ENCODE measurements around the gene MYH6. TPM values are rescaled to one million over a fixed set of nuclear protein-coding genes. Genes with fewer than 3 reads are reported as not detected.

MYH6 gene
- total and polyA plus RNA-seq, 2 experiments from 2014 or later: 2,795 to 8,484 TPM

DNA sequence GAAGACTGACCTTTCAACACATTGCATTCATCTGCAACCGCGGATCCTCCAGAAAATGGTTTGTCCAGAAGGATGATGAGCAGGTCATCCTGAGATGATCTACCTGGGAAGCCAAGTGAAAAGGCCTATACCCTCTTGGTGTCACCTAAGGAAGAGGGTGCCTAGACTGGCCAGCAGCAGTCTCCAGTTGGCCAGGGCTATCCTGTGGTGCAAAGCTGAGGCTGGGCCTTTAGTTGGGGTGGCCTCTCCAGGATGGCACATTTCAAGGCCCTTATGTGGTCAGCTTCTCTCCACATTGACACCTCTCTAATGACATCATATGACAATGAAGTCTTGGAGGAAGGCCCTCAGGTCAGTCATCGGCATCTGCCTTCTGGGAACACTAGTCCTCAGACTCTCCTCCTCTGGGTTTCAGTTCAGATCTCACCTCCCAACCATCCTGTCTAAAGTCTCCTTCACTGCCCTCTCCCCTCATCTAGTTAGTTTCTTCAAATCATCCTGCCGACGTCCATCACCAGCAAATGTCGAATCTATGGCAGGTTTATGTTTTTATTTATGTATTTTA, 52.1 kb downstream of the MYH6 start:
- Histone ChIP-seq H3K4me1 (ENCODE audit: low read depth) (no peaks in the 10 kb centered on the region), H3K4me3 (no peak overlapping the region)
- no peak for DNase-seq (ENCODE audit: low read depth in 1 of 2, low spot score in 1 of 2)

DNA sequence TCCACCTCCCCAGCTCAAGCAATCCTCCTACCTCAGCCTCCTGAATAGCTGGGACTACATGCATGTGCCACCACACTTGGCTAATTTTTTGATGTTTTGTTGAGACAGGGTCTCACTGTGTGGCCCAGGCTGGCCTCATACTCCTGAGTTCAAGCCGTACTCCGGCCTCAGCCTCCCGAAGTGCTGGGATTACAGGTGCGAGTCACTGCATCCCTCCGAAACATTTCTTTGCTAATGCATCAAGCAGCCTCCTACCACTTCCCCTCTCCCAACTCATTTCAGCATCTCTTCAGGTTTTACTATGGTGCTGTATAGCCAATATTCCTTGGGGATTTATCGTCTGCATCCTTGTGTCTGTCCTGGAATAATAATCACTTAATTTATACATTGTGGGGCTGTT, 53.1 kb downstream of the MYH6 start:
- no peak for DNase-seq (ENCODE audit: low read depth in 1 of 2, low spot score in 1 of 2)

More for the DNA sequence above, 52.1 kb downstream of the MYH6 start:
- Histone ChIP-seq H3K36me3 (no peaks in the 10 kb centered on the region), H3K27ac (no peak overlapping the region), H3K27me3 (peaks cover 4% of the 10 kb centered on the region), H3K9me3 (ENCODE audit: low read depth) (no peaks in the 10 kb centered on the region)
- no peak for TF ChIP-seq CTCF (IDR thresholded peaks at IDR 0.05; ENCODE audit: low read depth, low read length)

GRCh38 chr14:23353433-23353780, 54.7 kb downstream of the MYH6 start:
- Histone ChIP-seq H3K27me3 (peaks cover 4% of the 10 kb centered on the region), H3K4me3 (no peak overlapping the region), H3K4me1 (ENCODE audit: low read depth) (no peaks in the 10 kb centered on the region), H3K9me3 (ENCODE audit: low read depth) (no peaks in the 10 kb centered on the region), H3K27ac (no peak overlapping the region), H3K36me3 (no peaks in the 10 kb centered on the region)
- DNase-seq (ENCODE audit: low read depth in 1 of 2, low spot score in 1 of 2): no peak
- TF ChIP-seq CTCF (IDR thresholded peaks at IDR 0.05; ENCODE audit: low read depth, low read length): no peak

More for the DNA sequence above, 53.1 kb downstream of the MYH6 start:
- H3K27me3 ChIP-seq: peaks cover 4% of the 10 kb centered on the region
- H3K4me1 ChIP-seq (ENCODE audit: low read depth): no peaks in the 10 kb centered on the region
- H3K36me3 ChIP-seq: no peaks in the 10 kb centered on the region
- no peak overlapping the region for H3K27ac ChIP-seq
- no peak for TF ChIP-seq CTCF (IDR thresholded peaks at IDR 0.05; ENCODE audit: low read depth, low read length)
- H3K9me3 ChIP-seq (ENCODE audit: low read depth): no peaks in the 10 kb centered on the region
- no peak overlapping the region for H3K4me3 ChIP-seq

- no peak for TF ChIP-seq CTCF (IDR thresholded peaks at IDR 0.05; ENCODE audit: low read depth, low read length)
- peak within 1 kb of the TSS; percentile 44 for H3K4me3 ChIP-seq
- peaks cover 4% of the 10 kb centered on the region for H3K27me3 ChIP-seq
- H3K27ac ChIP-seq: no peak within 1 kb of the TSS
- no peaks in the 10 kb centered on the region for H3K4me1 ChIP-seq (ENCODE audit: low read depth)
- H3K9me3 ChIP-seq (ENCODE audit: low read depth): no peaks in the 10 kb centered on the region
- H3K36me3 ChIP-seq: no peaks in the 10 kb centered on the region
- peak; percentile 91 to 92 for DNase-seq (ENCODE audit: low read depth in 1 of 2, low spot score in 1 of 2)
These were observed 55.3 kb downstream of the MYH6 start, which contains the start of gene SLC22A17 for GRCh38 chr14:23352506-23353432. Gene SLC22A17 (minus strand): TSS chr14:23352887.

- peak; percentile 12 for TF ChIP-seq CTCF (IDR thresholded peaks at IDR 0.05; ENCODE audit: low read depth, low read length)
- no peaks in the 10 kb centered on the region for H3K4me1 ChIP-seq (ENCODE audit: low read depth)
- H3K27ac ChIP-seq: no peak overlapping the region
- H3K4me3 ChIP-seq: peak overlapping the region; percentile 44
- no peaks in the 10 kb centered on the region for H3K9me3 ChIP-seq (ENCODE audit: low read depth)
- peak in 1 of 2 donors; percentile 46 for DNase-seq (ENCODE audit: low read depth in 1 of 2, low spot score in 1 of 2)
- H3K27me3 ChIP-seq: peaks cover 4% of the 10 kb centered on the region
- H3K36me3 ChIP-seq: no peaks in the 10 kb centered on the region
These were observed 56.2 kb downstream of the MYH6 start for GRCh38 chr14:23351681-23352505.

Measured in cardiac muscle cell (in vitro differentiated cells and primary cell).